DOHH2 (cell line): ENCODE measurements around the gene SEL1L3.

Source experiments
- H3F3A ChIP-seq: fragments of 200-600 bp; sonication (generic), shearing (Covaris generic); 2 replicates; pipeline ENCODE4 v1.6.0; 2016; ENCODE audit warnings: antibody characterized with exemption, mild to moderate bottlenecking; ENCODE audit not compliant: control insufficient read depth, insufficient read depth
- H3K27ac ChIP-seq: fragments of 200-600 bp; sonication (generic); 2 replicates; pipeline ENCODE4 v1.5.1; 2014; ENCODE audit warnings: low read depth, mild to moderate bottlenecking, low read length, moderate library complexity
- H3K27me3 ChIP-seq: fragments of 200-600 bp; sonication (generic); 2 replicates; pipeline ENCODE4 v1.6.1; 2014; ENCODE audit warnings: mild to moderate bottlenecking, low read length, mixed read lengths; ENCODE audit not compliant: control insufficient read depth
- H3K36me3 ChIP-seq: fragments of 200-600 bp; sonication (generic); 2 replicates; pipeline ENCODE4 v1.6.1; 2014; ENCODE audit warnings: mild to moderate bottlenecking, low read length, moderate library complexity, mixed read lengths; ENCODE audit not compliant: control insufficient read depth
- H3K4me1 ChIP-seq: fragments of 200-600 bp; sonication (generic); 2 replicates; pipeline ENCODE4 v1.6.1; 2014; ENCODE audit warnings: mild to moderate bottlenecking, low read length, mixed read lengths; ENCODE audit not compliant: control insufficient read depth
- H3K4me2 ChIP-seq: fragments of 200-600 bp; sonication (generic); 2 replicates; pipeline ENCODE4 v1.6.0; 2014; ENCODE audit warnings: mild to moderate bottlenecking, low read length, moderate library complexity
- H3K4me3 ChIP-seq: fragments of 200-600 bp; sonication (generic); 2 replicates; pipeline ENCODE4 v1.5.1; 2014; ENCODE audit warnings: mild to moderate bottlenecking, low read length, mixed read lengths
- H3K79me2 ChIP-seq: fragments of 200-600 bp; sonication (generic); 2 replicates; pipeline ENCODE4 v1.6.1; 2014; ENCODE audit warnings: mild to moderate bottlenecking, low read length, mixed read lengths; ENCODE audit not compliant: control insufficient read depth
- H3K9me2 ChIP-seq: fragments of 200-600 bp; sonication (generic); replicated peaks from 2 replicates; pipeline ENCODE4 v1.6.1; 2014; ENCODE audit warnings: mild to moderate bottlenecking, low read length, mixed read lengths; ENCODE audit not compliant: control insufficient read depth
- H3K9me3 ChIP-seq: fragments of 200-600 bp; sonication (generic); 2 replicates; pipeline ENCODE4 v1.6.1; 2014; ENCODE audit warnings: antibody characterized with exemption, low read length, mixed read lengths; ENCODE audit not compliant: control insufficient read depth, insufficient read depth
- H4K20me1 ChIP-seq: fragments of 200-600 bp; sonication (generic); 2 replicates; pipeline ENCODE4 v1.6.0; 2014; ENCODE audit warnings: low read depth, mild to moderate bottlenecking, antibody characterized with exemption, low read length, moderate library complexity; ENCODE audit not compliant: control insufficient read depth, insufficient read depth
- EZH2phosphoT487 ChIP-seq: fragments of 200-600 bp; sonication (generic); IDR thresholded peaks from 2 replicates; pipeline ENCODE4 v1.6.1; 2017; ENCODE audit warnings: borderline replicate concordance, mild to moderate bottlenecking, antibody characterized with exemption, low read length, moderate library complexity, mixed read lengths
- TF ChIP-seq, protein P1 (sequence below): fragments of 200-600 bp; sonication (generic); IDR thresholded peaks from one replicate; pipeline ENCODE4 v1.5.1; 2014; ENCODE audit warnings: antibody characterized with exemption, mild to moderate bottlenecking, low read depth, low read length; ENCODE audit not compliant: poor library complexity, severe bottlenecking

The SEL1L3 gene

DNA sequence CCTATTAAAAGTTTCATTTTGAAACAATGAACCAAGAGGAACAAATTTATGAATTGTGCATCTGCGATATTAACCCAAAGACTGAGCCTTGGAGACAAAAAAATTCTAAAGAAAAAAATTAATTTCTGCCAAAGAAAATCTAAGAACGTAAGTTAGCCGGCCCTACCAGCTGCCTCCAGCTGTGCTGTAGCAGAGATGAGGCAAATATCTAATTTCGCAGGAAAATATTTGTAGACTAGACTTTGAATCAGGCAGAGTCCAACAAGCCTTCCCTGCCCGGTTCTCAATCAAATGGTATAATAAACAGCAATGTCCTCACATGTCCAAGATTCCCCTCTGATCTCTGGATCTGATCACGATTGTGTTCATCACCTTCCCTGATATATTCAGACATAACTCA is 30.0 kb upstream of the SEL1L3 start:
- H3K4me1 ChIP-seq, result peaks cover 16% of the 10 kb centered on the region
- H3K4me3 ChIP-seq, result no peak overlapping the region
- H3K36me3 ChIP-seq, result no peaks in the 10 kb centered on the region
- H3K9me2 ChIP-seq, result no peaks in the 10 kb centered on the region
- H3K79me2 ChIP-seq, result no peaks in the 10 kb centered on the region
- no peak for TF ChIP-seq EZH2phosphoT487
- TF ChIP-seq, protein P1, sequence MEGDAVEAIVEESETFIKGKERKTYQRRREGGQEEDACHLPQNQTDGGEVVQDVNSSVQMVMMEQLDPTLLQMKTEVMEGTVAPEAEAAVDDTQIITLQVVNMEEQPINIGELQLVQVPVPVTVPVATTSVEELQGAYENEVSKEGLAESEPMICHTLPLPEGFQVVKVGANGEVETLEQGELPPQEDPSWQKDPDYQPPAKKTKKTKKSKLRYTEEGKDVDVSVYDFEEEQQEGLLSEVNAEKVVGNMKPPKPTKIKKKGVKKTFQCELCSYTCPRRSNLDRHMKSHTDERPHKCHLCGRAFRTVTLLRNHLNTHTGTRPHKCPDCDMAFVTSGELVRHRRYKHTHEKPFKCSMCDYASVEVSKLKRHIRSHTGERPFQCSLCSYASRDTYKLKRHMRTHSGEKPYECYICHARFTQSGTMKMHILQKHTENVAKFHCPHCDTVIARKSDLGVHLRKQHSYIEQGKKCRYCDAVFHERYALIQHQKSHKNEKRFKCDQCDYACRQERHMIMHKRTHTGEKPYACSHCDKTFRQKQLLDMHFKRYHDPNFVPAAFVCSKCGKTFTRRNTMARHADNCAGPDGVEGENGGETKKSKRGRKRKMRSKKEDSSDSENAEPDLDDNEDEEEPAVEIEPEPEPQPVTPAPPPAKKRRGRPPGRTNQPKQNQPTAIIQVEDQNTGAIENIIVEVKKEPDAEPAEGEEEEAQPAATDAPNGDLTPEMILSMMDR, result no peak
- no peaks in the 10 kb centered on the region for H3K9me3 ChIP-seq
- H4K20me1 ChIP-seq, result no peaks in the 10 kb centered on the region
- no peaks in the 10 kb centered on the region for H3K27me3 ChIP-seq
- no peaks in the 10 kb centered on the region for H3F3A ChIP-seq
- no peak overlapping the region for H3K4me2 ChIP-seq
- no peak overlapping the region for H3K27ac ChIP-seq

DNA sequence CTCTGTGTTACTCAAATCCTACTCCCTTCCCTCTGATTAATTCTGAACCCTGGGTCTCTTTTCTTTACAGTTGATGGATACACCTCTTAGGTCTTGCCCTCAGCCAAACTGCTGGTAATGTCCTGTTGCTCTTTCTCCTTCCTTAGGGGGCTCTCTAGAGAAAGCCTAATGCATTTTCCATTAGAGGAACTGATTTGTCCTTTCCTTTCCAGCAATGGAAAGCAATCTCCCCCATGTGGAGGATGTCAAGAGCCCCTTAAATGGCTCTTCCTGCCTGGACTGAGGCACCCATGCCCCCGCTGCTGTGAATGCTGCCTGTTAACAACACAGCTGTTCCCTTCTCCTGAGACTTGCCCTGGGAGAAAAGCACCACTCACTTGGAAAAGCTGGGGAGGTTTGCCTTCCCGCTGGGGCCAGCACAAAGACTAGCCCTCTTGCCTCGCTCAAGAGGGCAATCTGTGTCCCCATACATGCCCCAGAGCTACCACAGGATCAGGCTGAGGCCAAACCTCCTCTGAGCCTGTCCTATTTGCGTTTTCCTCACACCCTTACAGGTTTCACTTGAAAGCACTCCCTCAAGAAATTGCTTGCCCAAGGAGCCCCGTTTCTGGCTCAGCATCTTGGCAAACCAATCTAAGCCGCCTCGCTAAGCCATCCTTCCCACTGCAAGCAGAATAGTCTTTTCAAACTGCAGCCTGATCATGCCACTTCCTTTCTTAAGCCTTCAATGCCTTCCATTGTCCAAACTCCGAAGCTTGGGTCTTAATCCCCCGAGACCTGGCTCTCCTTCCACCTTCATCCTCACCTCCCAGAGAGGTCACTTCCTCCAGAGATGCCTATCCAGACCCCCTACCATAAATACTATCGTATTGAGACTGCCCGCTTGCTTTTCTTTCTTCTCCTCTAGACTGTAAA is 28.0 kb upstream of the SEL1L3 start:
- Histone ChIP-seq H3K4me1 (peaks cover 16% of the 10 kb centered on the region), H3F3A (no peaks in the 10 kb centered on the region), H3K79me2 (no peaks in the 10 kb centered on the region), H3K27ac (no peak overlapping the region), H3K9me3 (no peaks in the 10 kb centered on the region), H3K4me3 (no peak overlapping the region), H3K4me2 (peak overlapping the region; percentile 28; the same call in 1 of the 2 replicates), H3K9me2 (no peaks in the 10 kb centered on the region), H3K36me3 (no peaks in the 10 kb centered on the region), H3K27me3 (no peaks in the 10 kb centered on the region), H4K20me1 (no peaks in the 10 kb centered on the region)
- no peak for TF ChIP-seq EZH2phosphoT487
- TF ChIP-seq, protein P1, result peak; percentile 38

DNA sequence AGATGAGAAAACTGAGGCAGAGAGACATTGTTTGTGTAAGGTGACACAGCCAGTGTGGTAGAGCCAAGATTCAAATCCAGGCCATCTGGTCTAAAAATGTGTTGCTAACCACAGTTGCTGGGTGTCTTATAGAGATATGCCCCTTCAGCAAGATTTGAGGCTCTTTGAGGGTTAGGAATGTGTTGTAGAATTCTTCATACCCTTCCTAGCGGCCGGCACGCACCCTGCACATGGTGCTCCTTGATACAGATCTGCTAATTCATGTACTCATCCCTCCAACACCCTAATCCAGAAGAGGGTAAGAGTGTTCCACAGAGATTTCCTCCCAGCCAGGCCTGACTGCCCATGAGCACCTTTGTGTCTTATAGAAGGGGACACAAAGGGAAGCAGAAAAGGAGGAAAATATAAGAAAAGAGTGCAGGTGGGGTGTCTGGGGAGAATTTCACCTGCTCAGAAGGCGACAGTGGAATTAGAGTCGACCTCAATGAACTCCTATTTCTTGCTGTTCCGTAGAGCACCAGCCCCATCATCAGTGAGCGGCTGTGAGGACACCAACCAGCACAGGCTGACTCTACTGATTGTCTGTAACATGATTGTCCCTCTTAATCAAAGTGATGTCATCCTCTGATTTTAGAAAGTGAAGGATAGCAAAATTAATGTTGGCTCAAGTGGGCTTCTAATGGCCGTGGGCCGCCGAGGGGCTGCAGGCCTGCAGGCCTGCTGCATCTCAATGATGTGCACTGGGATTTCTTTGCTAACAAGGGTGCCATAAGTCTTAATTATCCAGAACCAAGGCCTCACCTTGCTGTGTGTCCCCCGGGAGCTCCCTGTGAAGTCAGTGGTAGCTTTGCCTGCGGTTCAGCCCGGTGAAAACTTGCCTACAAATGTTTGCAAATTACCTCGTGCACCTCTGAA is 27.1 kb upstream of the SEL1L3 start:
- Histone ChIP-seq H3K4me2 (peak overlapping the region; percentile 28; the same call in 1 of the 2 replicates), H3K27ac (no peak overlapping the region), H3K4me3 (no peak overlapping the region), H3K4me1 (peaks cover 24% of the 10 kb centered on the region), H3K79me2 (no peaks in the 10 kb centered on the region), H4K20me1 (no peaks in the 10 kb centered on the region), H3K9me3 (no peaks in the 10 kb centered on the region), H3K27me3 (no peaks in the 10 kb centered on the region), H3F3A (no peaks in the 10 kb centered on the region), H3K9me2 (no peaks in the 10 kb centered on the region), H3K36me3 (no peaks in the 10 kb centered on the region; the same call in 1 of the 2 replicates)
- TF ChIP-seq, protein P1, result no peak
- no peak for TF ChIP-seq EZH2phosphoT487
